Activated CD8-positive, alpha-beta T cell treated with anti-CD3 and anti-CD28 coated beads for 36 hours (primary cell): ENCODE measurements around the gene NCK2. TPM values are rescaled to one million over a fixed set of nuclear protein-coding genes. Genes with fewer than 3 reads are reported as not detected.

Experiments used
- ATAC-seq: fragments of 200-7000 bp; cut with Tn5 transposase; one replicate; pipeline ENCODE4 v1.10.0; 2021; ENCODE audit warnings: mild to moderate bottlenecking, moderate library complexity
- CTCF ChIA-PET: fragments of 350-600 bp; sonication (Branson Sonifier 250); formaldehyde crosslinking; loops from one replicate; lab custom pipeline; 2021; ENCODE audit warnings: antibody characterized with exemption; lab: Charles Lee
- POLR2A ChIA-PET: fragments of 350-600 bp; sonication (Branson Sonifier 250); formaldehyde crosslinking; loops from one replicate; lab custom pipeline; 2021; ENCODE audit warnings: antibody characterized with exemption; lab: Charles Lee
- DNase-seq: peaks from one replicate; pipeline ENCODE4 v3.0.0-alpha.2; 2020
- H3K27ac Mint-ChIP-seq: one replicate; pipeline ENCODE4 v1.8.0; 2021; ENCODE audit warnings: mild to moderate bottlenecking, mixed read lengths
- H3K27me3 Mint-ChIP-seq: one replicate; pipeline ENCODE4 v1.8.0; 2021; ENCODE audit warnings: mixed read lengths
- H3K36me3 Mint-ChIP-seq: one replicate; pipeline ENCODE4 v1.8.0; 2021; ENCODE audit warnings: low read depth, mixed read lengths
- H3K4me1 Mint-ChIP-seq: one replicate; pipeline ENCODE4 v1.8.0; 2021; ENCODE audit warnings: low read depth, mixed read lengths
- H3K4me3 Mint-ChIP-seq: one replicate; pipeline ENCODE4 v1.8.0; 2021; ENCODE audit warnings: mild to moderate bottlenecking, moderate library complexity, mixed read lengths
- H3K9me3 Mint-ChIP-seq: one replicate; pipeline ENCODE4 v1.8.0; 2021; ENCODE audit warnings: mixed read lengths
- CTCF ChIP-seq: fragments of 200-600 bp; IDR thresholded peaks from one replicate; pipeline ENCODE4 v1.8.0; 2022; ENCODE audit warnings: antibody characterized with exemption, mild to moderate bottlenecking
- intact Hi-C: fragments of 100-400 bp; cut with micrococcal nuclease; formaldehyde crosslinking; loops from one replicate; pipeline ENCODE4 v1.10.0; 2022
- total RNA-seq, 2 experiments: library from RNA; stranded (reverse); gene quantifications; one replicate each; pipeline ENCODE4 v1.2.3, GENCODE V29; 2021

NCK2 gene
- total RNA-seq, 2 experiments from 2014 or later = 68.3 to 69.7 TPM

- intact Hi-C loops = no loop called here
- Mint-ChIP-seq H3K27me3 (no peaks in the 10 kb centered on the region), H3K4me3 (peak overlapping the region; percentile 73), H3K4me1 (peaks cover 74% of the 10 kb centered on the region), H3K36me3 (no peaks in the 10 kb centered on the region), H3K9me3 (no peaks in the 10 kb centered on the region), H3K27ac (peak overlapping the region; percentile 99)
- ChIA-PET CTCF (interaction anchor here (0.9 to 1.2 kb wide), 5 partner anchors 9 to 164 kb away, joined by 3 read pairs; no protein-coding TSS in a partner anchor), POLR2A (interaction anchor here (0.7 to 2.5 kb wide), 7 partner anchors 8 to 346 kb away, joined by 3 to 8 read pairs (median 3); no protein-coding TSS in a partner anchor)
- no peak for TF ChIP-seq CTCF
- peak; percentile 43 for ATAC-seq
- no peak for DNase-seq
Observed at GRCh38 chr2:105738658-105739241, 6.0 kb upstream of the NCK2 start.

GRCh38 chr2:105739426-105739825 lies 5.3 kb upstream of the NCK2 start:
- no peaks in the 10 kb centered on the region for H3K9me3 Mint-ChIP-seq
- H3K4me1 Mint-ChIP-seq = peaks cover 72% of the 10 kb centered on the region
- TF ChIP-seq CTCF = no peak
- peak overlapping the region; percentile 73 for H3K4me3 Mint-ChIP-seq
- DNase-seq (peak; percentile 52), ATAC-seq (peak; percentile 31)
- ChIA-PET POLR2A (interaction anchor here (1.0 to 1.7 kb wide), 4 partner anchors 10 to 346 kb away, joined by 3 to 5 read pairs (median 4); no protein-coding TSS in a partner anchor), CTCF (interaction anchor here (1.2 kb wide), 1 partner anchor 8 kb away, joined by 3 read pairs; no protein-coding TSS in a partner anchor)
- no peaks in the 10 kb centered on the region for H3K36me3 Mint-ChIP-seq
- H3K27me3 Mint-ChIP-seq = no peaks in the 10 kb centered on the region
- H3K27ac Mint-ChIP-seq = peak overlapping the region; percentile 99
- intact Hi-C loops = no loop called here

- intact Hi-C loops = loop anchor here (10.0 kb wide), 1 partner anchor 155 kb away; no protein-coding TSS in a partner anchor
- peak overlapping the region; percentile 73 for H3K4me3 Mint-ChIP-seq
- CTCF ChIA-PET = interaction anchor here (1.1 to 1.4 kb wide), 2 partner anchors 12 to 164 kb away, joined by 3 to 5 read pairs; no protein-coding TSS in a partner anchor
Observed at GRCh38 chr2:105739944-105740530, 4.7 kb upstream of the NCK2 start.

GRCh38 chr2:105741174-105741573 lies 3.5 kb upstream of the NCK2 start:
- peak overlapping the region; percentile 36 for H3K27ac Mint-ChIP-seq
- CTCF ChIA-PET = interaction anchor here (1.2 to 1.4 kb wide), 2 partner anchors 14 to 165 kb away, joined by 4 to 5 read pairs; no protein-coding TSS in a partner anchor
- H3K4me3 Mint-ChIP-seq = no peak overlapping the region
- DNase-seq (no peak), ATAC-seq (no peak)
- intact Hi-C loops = loop anchor here (10.0 kb wide), 1 partner anchor 156 kb away; no protein-coding TSS in a partner anchor
- POLR2A ChIA-PET = interaction anchor here (1.5 kb wide), 1 partner anchor 54 kb away, joined by 4 read pairs; no protein-coding TSS in a partner anchor
- H3K9me3 Mint-ChIP-seq = no peaks in the 10 kb centered on the region
- H3K27me3 Mint-ChIP-seq = no peaks in the 10 kb centered on the region
- no peak for TF ChIP-seq CTCF
- H3K36me3 Mint-ChIP-seq = peaks cover 7% of the 10 kb centered on the region
- peaks cover 57% of the 10 kb centered on the region for H3K4me1 Mint-ChIP-seq

More at GRCh38 chr2:105739944-105740530, 4.7 kb upstream of the NCK2 start:
- no peaks in the 10 kb centered on the region for H3K27me3 Mint-ChIP-seq
- ATAC-seq (no peak), DNase-seq (no peak)
- no peaks in the 10 kb centered on the region for H3K9me3 Mint-ChIP-seq
- peak overlapping the region; percentile 99 for H3K27ac Mint-ChIP-seq
- peaks cover 66% of the 10 kb centered on the region for H3K4me1 Mint-ChIP-seq
- TF ChIP-seq CTCF = no peak
- H3K36me3 Mint-ChIP-seq = no peaks in the 10 kb centered on the region
- POLR2A ChIA-PET = interaction anchor here (1.0 to 1.7 kb wide), 2 partner anchors 9 to 52 kb away, joined by 4 to 5 read pairs; no protein-coding TSS in a partner anchor
